Ascending aorta (tissue), 2 donors: Measurements from ENCODE around the gene MKKS. TPM values are rescaled to one million over a fixed set of nuclear protein-coding genes. Genes with fewer than 3 reads are reported as not detected.

Experiments
- DNase-seq, 2 donors: peaks; one replicate each; pipeline ENCODE4 v3.0.0-alpha.2; 2019; ENCODE audit warnings: low spot score in 2 of 2
- H3K27ac ChIP-seq, 2 donors: fragments of 200-600 bp; sonication (generic); one replicate each; pipeline ENCODE4 v1.5.1; 2016 to 2017; ENCODE audit warnings: mild to moderate bottlenecking in 1 of 2
- H3K27me3 ChIP-seq: fragments of 200-600 bp; sonication (generic); one replicate; pipeline ENCODE4 v1.5.1; 2017
- H3K36me3 ChIP-seq, 2 donors: fragments of 200-600 bp; sonication (generic); one replicate each; pipeline ENCODE4 v1.5.1; 2016
- H3K4me1 ChIP-seq, 2 donors: fragments of 200-600 bp; sonication (generic); one replicate each; pipeline ENCODE4 v1.5.1; 2016 to 2017; ENCODE audit warnings: mild to moderate bottlenecking in 1 of 2
- H3K4me3 ChIP-seq, 2 donors: fragments of 200-600 bp; sonication (generic); one replicate each; pipeline ENCODE4 v1.5.1; 2016 to 2017; ENCODE audit warnings: mild to moderate bottlenecking in 1 of 2
- H3K9me3 ChIP-seq, 2 donors: fragments of 200-600 bp; sonication (generic); one replicate each; pipeline ENCODE4 v1.5.1; 2016
- intact Hi-C: fragments of 100-400 bp; cut with DNase I; formaldehyde crosslinking; loops from one replicate; pipeline ENCODE4 v1.15.1; 2023
- total RNA-seq: library from RNA; depleted of rRNA; stranded (reverse); fragments of >200 nt; gene quantifications from one replicate; pipeline ENCODE4 v1.1.0, GENCODE V29; 2016
- TF ChIP-seq, protein P1 (sequence below), 3 experiments: fragments of 200-600 bp in 2 of 3; fragments of 450-650 bp in 1 of 3; sonication (generic) in 2 of 3; IDR thresholded peaks; one replicate each; pipeline ENCODE4 v1.5.1; 2016 to 2019; ENCODE audit warnings: antibody characterized with exemption in 3 of 3, mild to moderate bottlenecking in 1 of 3, moderate library complexity in 1 of 3

Gene MKKS
- total RNA-seq, 1 donor from 2014 or later: 7.3 TPM

DNA sequence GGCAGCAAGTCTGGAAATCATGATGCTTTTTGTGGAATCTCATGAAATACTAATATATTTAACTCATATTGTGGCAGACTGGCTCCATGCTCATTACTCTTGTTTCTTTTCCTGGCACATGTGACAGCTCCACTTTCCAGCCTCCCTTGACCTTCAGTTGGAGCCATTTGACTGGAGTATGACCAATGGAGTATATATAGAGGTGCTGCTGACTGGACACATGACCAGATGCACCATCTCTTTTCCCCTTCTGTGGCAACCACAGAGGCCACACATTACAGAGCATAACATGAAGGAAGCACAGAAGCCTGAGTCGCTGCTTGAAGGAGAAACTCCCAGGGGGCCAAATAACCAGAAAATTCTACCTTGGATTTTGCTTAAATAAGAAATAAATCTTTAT lies 77.4 kb downstream of the MKKS start:
- H3K36me3 ChIP-seq: no peaks in the 10 kb centered on the region
- no peaks in the 10 kb centered on the region for H3K9me3 ChIP-seq
- H3K4me3 ChIP-seq: no peak overlapping the region
- intact Hi-C loops: no loop called here
- H3K4me1 ChIP-seq: peaks cover 0 to 2% of the 10 kb centered on the region in 2 donors
- H3K27me3 ChIP-seq: no peaks in the 10 kb centered on the region
- TF ChIP-seq, protein P1, sequence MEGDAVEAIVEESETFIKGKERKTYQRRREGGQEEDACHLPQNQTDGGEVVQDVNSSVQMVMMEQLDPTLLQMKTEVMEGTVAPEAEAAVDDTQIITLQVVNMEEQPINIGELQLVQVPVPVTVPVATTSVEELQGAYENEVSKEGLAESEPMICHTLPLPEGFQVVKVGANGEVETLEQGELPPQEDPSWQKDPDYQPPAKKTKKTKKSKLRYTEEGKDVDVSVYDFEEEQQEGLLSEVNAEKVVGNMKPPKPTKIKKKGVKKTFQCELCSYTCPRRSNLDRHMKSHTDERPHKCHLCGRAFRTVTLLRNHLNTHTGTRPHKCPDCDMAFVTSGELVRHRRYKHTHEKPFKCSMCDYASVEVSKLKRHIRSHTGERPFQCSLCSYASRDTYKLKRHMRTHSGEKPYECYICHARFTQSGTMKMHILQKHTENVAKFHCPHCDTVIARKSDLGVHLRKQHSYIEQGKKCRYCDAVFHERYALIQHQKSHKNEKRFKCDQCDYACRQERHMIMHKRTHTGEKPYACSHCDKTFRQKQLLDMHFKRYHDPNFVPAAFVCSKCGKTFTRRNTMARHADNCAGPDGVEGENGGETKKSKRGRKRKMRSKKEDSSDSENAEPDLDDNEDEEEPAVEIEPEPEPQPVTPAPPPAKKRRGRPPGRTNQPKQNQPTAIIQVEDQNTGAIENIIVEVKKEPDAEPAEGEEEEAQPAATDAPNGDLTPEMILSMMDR (IDR thresholded peaks at IDR 0.05): no peak
- DNase-seq: no peak
- peak overlapping the region in 1 of 2 donors; percentile 2 for H3K27ac ChIP-seq

DNA sequence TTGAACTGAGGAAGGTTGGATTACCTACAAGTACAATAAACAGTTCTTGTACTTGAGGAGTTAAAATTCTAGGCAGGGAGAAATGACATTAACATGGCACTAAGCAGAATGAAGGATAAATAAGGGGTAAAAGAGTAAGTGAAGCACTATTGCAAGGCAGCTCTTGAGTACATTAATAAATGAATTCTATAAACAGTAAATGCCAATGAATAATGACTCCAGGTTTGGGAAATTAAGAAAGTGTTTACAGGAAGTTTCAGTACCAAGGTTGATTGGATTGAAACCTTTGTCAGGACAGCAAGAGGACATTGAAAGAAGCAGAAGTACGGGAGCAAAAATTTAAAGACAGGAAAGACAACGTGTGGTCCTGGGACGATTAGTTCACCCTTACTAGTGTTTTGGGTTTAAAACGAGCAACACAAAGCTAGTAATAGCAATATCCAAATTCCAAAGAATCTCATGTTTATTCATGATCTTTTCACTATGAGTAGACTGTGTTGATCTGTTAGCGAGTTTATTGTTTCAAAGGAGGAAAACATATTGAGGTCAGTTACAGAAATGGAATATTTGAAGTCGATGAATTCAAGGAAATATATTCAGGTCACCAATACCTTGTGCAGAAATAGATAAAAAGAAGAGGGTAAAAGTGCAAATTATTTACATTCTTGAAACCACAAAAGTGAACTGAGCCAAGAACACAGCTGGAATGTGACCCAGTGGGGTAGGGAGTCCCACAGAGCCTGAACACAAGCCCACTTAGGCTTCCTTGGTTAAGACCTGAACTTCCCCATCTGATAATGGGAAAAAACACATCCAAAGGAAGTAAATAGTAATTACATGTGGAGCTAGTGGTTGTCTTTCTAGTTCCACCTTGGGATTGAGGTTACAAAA lies 80.8 kb downstream of the MKKS start:
- peaks cover 0 to 2% of the 10 kb centered on the region in 2 donors for H3K4me1 ChIP-seq
- no peaks in the 10 kb centered on the region for H3K27me3 ChIP-seq
- no peak for DNase-seq
- no peaks in the 10 kb centered on the region for H3K36me3 ChIP-seq
- H3K9me3 ChIP-seq: no peaks in the 10 kb centered on the region
- H3K27ac ChIP-seq: no peak overlapping the region
- intact Hi-C loops: no loop called here
- TF ChIP-seq, protein P1 (IDR thresholded peaks at IDR 0.05): no peak
- H3K4me3 ChIP-seq: no peak overlapping the region

Other genes with a start within 250 kb of the MKKS start
- gene SNAP25, start 215.4 kb downstream of the MKKS start, total RNA-seq: 0.43 TPM
- gene SLX4IP, start 1.1 kb upstream of the MKKS start, total RNA-seq: 4.5 TPM
- 101 TPM for gene JAG1, start 239.8 kb upstream of the MKKS start, total RNA-seq